Measurements from ENCODE around the gene M6PR. TPM values are rescaled to one million over a fixed set of nuclear protein-coding genes. Genes with fewer than 3 reads are reported as not detected.

M6PR gene
- total RNA-seq, 2 experiments from 2014 or later = 53.4 to 55.8 TPM

DNA sequence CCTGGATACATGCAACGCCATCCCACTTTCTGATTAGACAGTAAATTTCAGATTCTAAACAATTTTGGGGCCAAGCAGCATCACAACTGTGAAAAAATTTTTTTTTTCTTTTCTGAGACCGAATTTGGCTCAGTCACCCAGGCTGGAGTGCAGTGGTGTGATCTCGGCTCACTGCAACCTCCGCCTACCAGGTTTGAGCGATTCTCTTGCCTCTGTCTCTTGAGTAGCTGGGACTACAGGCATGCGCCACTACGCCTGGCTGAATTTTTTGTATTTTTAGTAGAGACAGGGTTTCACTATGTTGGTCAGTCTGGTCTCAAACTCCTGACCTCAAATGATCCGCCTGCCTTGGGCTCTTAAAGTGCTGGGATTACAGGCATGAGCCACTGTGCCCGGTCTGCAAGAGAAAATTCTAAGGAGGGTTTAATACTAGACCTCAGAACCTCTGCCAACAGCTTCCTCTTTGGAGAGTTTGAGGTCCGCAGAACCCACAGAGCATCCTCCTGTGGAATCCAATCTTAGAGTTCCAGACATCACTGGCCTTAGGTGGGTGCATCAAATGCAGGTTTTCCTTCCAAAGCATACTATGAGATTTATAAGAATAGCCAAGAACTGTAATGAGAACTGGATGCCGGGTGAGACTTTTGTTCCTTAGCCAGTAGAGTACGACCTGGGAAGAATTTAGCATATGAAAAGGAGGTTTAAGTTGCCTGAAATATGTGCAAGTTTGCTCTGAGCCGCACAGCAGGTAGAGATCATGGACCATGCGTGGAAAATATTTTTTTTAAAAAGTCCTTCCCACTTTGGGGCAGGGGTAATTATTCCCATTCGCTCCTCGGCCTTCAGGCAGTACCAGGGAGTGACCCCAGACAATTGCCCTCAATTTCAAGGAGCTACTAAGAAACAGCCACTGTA lies 42.9 kb downstream of the M6PR start:
- Mint-ChIP-seq H3K27ac (no peak overlapping the region), H3K4me3 (no peak overlapping the region), H3K36me3 (ENCODE audit: low read depth) (no peaks in the 10 kb centered on the region), H3K4me1 (ENCODE audit: low read depth) (no peaks in the 10 kb centered on the region), H3K27me3 (no peaks in the 10 kb centered on the region), H3K9me3 (no peaks in the 10 kb centered on the region)
- ATAC-seq (ENCODE audit: poor library complexity) (no peak), DNase-seq (no peak)
- Histone ChIP-seq H3K9me3 (ENCODE audit: control insufficient read depth in 1 of 2, insufficient read depth in 1 of 2, low read length in 2 of 2) (no peaks in the 10 kb centered on the region), H3K4me3 (ENCODE audit: low read length) (no peak overlapping the region), H3K27ac (ENCODE audit: low read depth in 1 of 2, low read length in 2 of 2) (no peak overlapping the region), H3K4me1 (ENCODE audit: insufficient read depth, low read length) (no peaks in the 10 kb centered on the region), H3K36me3 (ENCODE audit: insufficient read depth, low read length) (no peaks in the 10 kb centered on the region), H3K27me3 (ENCODE audit: control insufficient read depth in 1 of 2, insufficient read depth in 2 of 2, low read length in 2 of 2) (no peaks in the 10 kb centered on the region)
- ChIA-PET CTCF (no interaction called here), POLR2A (no interaction called here)
- TF ChIP-seq, protein P1, sequence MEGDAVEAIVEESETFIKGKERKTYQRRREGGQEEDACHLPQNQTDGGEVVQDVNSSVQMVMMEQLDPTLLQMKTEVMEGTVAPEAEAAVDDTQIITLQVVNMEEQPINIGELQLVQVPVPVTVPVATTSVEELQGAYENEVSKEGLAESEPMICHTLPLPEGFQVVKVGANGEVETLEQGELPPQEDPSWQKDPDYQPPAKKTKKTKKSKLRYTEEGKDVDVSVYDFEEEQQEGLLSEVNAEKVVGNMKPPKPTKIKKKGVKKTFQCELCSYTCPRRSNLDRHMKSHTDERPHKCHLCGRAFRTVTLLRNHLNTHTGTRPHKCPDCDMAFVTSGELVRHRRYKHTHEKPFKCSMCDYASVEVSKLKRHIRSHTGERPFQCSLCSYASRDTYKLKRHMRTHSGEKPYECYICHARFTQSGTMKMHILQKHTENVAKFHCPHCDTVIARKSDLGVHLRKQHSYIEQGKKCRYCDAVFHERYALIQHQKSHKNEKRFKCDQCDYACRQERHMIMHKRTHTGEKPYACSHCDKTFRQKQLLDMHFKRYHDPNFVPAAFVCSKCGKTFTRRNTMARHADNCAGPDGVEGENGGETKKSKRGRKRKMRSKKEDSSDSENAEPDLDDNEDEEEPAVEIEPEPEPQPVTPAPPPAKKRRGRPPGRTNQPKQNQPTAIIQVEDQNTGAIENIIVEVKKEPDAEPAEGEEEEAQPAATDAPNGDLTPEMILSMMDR (IDR thresholded peaks at IDR 0.05) = no peak
- intact Hi-C loops (cut with DNase I, micrococcal nuclease) = no loop called here

DNA sequence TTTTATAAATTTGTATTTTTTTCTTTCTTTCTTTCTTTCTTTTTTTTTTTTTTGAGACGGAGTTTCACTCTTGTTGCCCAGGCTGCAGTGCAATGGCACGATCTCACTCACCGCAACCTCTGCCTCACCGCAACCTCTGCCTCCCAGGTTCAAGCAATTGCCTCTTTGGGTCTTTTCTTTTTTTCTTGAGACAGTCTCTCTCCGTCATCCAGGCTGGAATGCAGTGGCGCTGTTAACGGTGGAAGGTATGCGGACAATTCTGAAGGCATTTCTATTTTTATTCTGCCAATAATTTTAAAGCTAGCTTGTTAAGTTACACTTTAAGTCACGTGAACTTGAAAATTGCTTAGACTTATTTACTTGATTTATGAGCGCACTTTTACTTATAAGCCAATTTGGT lies 43.9 kb downstream of the M6PR start:
- intact Hi-C loops (cut with DNase I, micrococcal nuclease) = no loop called here
- Mint-ChIP-seq H3K9me3 (no peaks in the 10 kb centered on the region), H3K4me1 (ENCODE audit: low read depth) (no peaks in the 10 kb centered on the region), H3K4me3 (no peak overlapping the region), H3K27ac (no peak overlapping the region), H3K36me3 (ENCODE audit: low read depth) (no peaks in the 10 kb centered on the region), H3K27me3 (no peaks in the 10 kb centered on the region)
- TF ChIP-seq, protein P1 (IDR thresholded peaks at IDR 0.05) = no peak
- H3K9me3 ChIP-seq (ENCODE audit: control insufficient read depth in 1 of 2, insufficient read depth in 1 of 2, low read length in 2 of 2) = no peaks in the 10 kb centered on the region
- CTCF ChIA-PET = interaction anchor here (2.0 kb wide), 1 partner anchor 15 kb away, joined by 7 read pairs; no protein-coding TSS in a partner anchor
- H3K27me3 ChIP-seq (ENCODE audit: control insufficient read depth in 1 of 2, insufficient read depth in 2 of 2, low read length in 2 of 2) = no peaks in the 10 kb centered on the region
- DNase-seq = no peak
- POLR2A ChIA-PET = no interaction called here
- no peak overlapping the region for H3K27ac ChIP-seq (ENCODE audit: low read depth in 1 of 2, low read length in 2 of 2)
- H3K4me3 ChIP-seq (ENCODE audit: low read length) = no peak overlapping the region
- ATAC-seq (ENCODE audit: poor library complexity) = no peak
- no peaks in the 10 kb centered on the region for H3K36me3 ChIP-seq (ENCODE audit: insufficient read depth, low read length)
- H3K4me1 ChIP-seq (ENCODE audit: insufficient read depth, low read length) = no peaks in the 10 kb centered on the region

DNA sequence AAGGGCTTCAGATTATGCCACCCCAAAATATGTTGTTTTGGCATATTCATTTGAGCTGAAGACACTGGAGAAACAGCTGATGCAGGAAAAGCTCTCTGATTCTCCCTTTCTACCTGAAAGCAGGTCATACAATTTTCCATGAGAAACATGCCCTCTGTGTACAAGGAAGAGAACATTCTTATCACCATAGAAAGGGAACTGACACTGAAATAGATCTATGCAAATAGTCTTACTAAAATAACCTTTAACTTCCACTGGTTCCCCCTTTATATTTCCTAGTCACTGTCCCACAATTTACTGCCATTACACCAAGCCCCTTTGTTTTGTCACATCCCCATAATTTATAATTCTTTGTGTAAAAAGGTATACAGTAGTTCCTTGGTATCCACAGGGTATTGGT lies 44.8 kb downstream of the M6PR start:
- ChIA-PET POLR2A (interaction anchor here (1.0 kb wide), 1 partner anchor 10 kb away, joined by 3 read pairs; no protein-coding TSS in a partner anchor), CTCF (interaction anchor here (2.0 kb wide), 1 partner anchor 14 kb away, joined by 7 read pairs; no protein-coding TSS in a partner anchor)
- Mint-ChIP-seq H3K4me1 (ENCODE audit: low read depth) (no peaks in the 10 kb centered on the region), H3K27me3 (no peaks in the 10 kb centered on the region), H3K36me3 (ENCODE audit: low read depth) (no peaks in the 10 kb centered on the region), H3K9me3 (no peaks in the 10 kb centered on the region), H3K27ac (no peak overlapping the region), H3K4me3 (no peak overlapping the region)
- ATAC-seq (ENCODE audit: poor library complexity) = no peak
- TF ChIP-seq, protein P1 (IDR thresholded peaks at IDR 0.05) = no peak
- H3K4me1 ChIP-seq (ENCODE audit: insufficient read depth, low read length) = no peaks in the 10 kb centered on the region
- H3K36me3 ChIP-seq (ENCODE audit: insufficient read depth, low read length) = no peaks in the 10 kb centered on the region
- H3K27ac ChIP-seq (ENCODE audit: low read depth in 1 of 2, low read length in 2 of 2) = no peak overlapping the region
- H3K27me3 ChIP-seq (ENCODE audit: control insufficient read depth in 1 of 2, insufficient read depth in 2 of 2, low read length in 2 of 2) = no peaks in the 10 kb centered on the region
- H3K4me3 ChIP-seq (ENCODE audit: low read length) = no peak overlapping the region
- DNase-seq = no peak
- intact Hi-C loops (cut with DNase I, micrococcal nuclease) = no loop called here
- no peaks in the 10 kb centered on the region for H3K9me3 ChIP-seq (ENCODE audit: control insufficient read depth in 1 of 2, insufficient read depth in 1 of 2, low read length in 2 of 2)

All from CD4-positive, alpha-beta T cell (primary cell).